NCI-H1048 (cell line): ENCODE results near the gene PRDM5.

Experiments
- DNase-seq: peaks from one replicate; lab custom pipeline; 2025; lab: John Stamatoyannopoulos, UW

The PRDM5 gene

DNA sequence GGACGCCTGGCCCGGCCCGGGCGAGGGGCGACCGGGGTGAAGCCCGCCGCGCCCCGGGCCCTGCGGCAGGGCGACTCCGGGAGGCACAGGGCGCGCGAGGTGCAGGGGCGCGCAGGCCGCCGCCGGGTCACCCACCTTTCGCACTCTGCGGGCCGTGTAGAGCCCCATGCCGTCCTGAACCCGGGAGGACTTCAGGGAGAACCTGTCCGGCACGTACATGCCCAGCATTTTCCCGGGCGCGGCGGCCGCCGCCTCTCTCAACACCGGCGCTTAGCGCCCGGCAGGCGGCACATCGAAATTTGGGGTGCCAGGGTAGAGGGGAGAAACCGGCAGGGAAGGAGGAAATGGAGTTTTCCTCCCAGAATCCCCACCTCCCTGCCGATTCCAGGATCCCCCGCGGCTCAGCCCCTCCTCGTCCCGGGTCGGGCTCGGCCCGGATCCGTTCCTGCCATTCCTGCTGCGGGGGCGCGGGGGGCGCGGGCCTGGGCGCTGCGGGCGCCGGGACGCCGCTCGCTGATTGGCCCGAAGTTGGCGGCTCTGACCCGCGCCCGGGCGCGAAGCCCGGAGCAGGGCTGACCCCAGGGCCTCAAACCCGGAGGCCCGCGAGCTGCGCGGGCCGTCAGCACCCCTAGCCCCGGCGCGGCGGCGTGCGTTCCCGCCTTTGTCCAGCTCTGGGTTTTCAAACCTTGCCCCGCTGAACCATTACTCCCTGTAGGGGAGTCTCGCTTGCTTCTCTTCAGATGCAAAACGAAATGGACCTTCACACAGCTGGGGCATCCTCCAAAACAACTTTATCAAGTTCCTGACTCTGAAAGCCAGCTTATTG, at the start of gene PRDM5:
TSS of gene PRDM5 (minus strand) at position 346 of the 826 bp plus-strand sequence. CDS start at position 228, 118 bp downstream.
- DNase-seq: no peak

DNA sequence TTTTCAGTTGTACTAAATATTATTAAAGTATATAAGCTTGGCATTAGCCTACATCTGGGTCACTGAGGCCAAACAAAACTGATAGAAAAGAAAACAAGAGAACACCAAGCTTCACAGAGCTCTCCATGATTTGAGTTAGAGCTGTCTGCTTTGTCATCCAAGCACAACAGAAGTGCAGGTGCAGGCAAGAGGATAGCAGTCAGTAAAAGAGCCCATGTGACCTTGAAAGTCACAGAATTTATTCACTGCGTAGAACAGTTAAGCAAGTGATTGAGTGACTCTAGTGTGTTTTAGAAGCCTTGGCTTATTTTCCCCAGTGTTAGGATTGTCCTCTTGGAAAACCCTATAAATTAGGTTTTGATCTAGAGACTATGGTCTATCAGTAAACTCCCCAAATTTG, 49.4 kb upstream of the PRDM5 start:
- DNase-seq: no peak

DNA sequence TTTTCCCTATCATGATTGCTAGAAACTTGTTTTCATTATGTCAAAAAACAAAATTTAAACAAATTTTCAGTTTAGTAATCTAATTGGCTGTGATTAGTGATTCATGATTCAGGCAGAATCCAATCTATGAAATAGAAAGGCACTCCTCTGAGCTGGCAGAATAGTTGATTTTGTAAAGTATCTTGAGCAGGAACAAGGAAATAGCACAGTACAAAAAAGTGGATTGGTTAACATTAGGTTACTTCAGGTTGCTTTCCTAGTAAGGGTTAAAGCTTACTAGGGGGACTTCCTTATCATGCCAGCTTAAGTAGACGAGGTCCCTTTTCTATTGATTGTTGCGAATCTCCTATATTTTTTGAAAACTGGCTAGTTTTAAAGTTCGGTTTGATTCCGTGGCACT, 43.4 kb upstream of the PRDM5 start:
- DNase-seq: no peak

GRCh38 chr4:120964596-120964995, 42.1 kb upstream of the PRDM5 start:
- no peak for DNase-seq

GRCh38 chr4:120963449-120963848, 40.9 kb upstream of the PRDM5 start:
- DNase-seq: no peak

- no peak for DNase-seq
Observed at GRCh38 chr4:120960656-120961267, 38.2 kb upstream of the PRDM5 start.

DNA sequence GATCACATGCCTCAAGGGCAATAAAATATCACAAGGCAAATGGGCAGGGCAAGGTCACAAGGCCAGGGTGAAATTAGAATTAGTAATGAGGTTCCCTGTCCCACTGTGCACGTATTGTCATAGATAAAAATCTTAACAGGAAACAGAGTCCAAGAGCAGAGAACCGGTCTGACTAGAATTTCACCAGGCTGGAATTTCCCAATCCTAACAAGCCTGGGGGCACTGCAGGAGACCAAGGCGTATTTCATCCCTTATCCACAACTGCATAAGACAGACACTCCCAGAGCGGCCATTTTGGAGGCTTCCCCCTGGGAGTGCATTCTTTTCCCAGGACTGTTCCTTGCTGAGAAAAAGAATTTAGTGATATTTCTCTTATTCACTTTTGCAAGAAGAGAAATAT, 25.9 kb upstream of the PRDM5 start:
- DNase-seq: no peak

- no peak for DNase-seq
Observed at GRCh38 chr4:120942776-120943175, 20.2 kb upstream of the PRDM5 start.

DNA sequence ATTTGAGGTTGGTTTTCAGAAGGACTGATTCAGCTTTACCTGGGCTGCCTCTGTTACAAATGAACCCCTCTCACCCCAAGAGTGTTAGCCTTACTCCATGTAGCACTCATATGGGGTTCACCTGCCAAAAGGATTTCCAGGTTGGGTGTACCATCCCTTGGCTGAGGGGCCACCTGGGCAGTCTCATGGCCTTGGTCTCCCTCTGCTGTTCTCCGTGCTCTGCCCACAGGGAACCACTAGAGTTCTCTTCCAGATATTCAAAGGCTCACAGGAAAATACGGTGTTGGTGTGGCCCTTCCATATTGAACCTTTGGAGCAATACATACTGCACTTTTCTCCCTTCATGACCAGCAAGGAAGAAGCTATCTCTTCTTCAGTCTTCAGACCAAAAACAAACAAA, 18.0 kb upstream of the PRDM5 start:
- DNase-seq: no peak

- no peak for DNase-seq
Observed at GRCh38 chr4:120939693-120940092, 17.2 kb upstream of the PRDM5 start.

GRCh38 chr4:120929847-120930246, 7.3 kb upstream of the PRDM5 start:
- no peak for DNase-seq

- no peak for DNase-seq
Observed at GRCh38 chr4:120927801-120928409, 5.4 kb upstream of the PRDM5 start.

DNA sequence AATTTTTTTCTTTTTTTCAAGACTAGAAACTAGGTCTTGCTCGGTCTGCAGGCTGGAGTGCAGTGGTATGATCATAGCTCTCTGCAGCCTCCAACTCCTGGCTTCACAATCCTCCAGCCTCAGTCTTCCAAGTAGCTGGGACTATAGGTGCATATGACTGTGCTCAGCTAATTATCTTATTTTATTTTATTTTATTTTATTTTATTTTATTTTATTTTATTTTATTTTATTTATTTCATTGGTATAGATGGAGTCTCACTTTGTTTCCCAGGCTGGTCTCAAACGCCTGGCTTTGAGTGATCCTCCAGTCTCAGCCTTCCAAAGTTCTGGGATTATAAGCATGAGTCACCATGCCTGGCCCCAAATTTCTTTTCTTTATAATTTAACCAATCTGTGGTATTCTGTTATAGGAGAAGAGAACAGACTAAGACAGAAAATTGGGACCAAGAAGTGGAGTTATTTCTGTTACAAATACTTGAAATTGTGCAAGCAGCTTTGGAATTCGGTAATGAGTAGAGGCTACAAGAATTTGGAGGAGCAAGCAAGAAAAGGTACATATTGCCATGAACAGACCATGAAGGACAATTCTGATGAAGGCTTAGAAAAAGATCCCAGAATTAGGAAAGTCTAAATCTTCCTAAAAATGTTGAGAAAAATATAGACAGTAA, 4.0 kb upstream of the PRDM5 start:
- no peak for DNase-seq

GRCh38 chr4:120924931-120925330, 2.4 kb upstream of the PRDM5 start:
- DNase-seq: no peak

DNA sequence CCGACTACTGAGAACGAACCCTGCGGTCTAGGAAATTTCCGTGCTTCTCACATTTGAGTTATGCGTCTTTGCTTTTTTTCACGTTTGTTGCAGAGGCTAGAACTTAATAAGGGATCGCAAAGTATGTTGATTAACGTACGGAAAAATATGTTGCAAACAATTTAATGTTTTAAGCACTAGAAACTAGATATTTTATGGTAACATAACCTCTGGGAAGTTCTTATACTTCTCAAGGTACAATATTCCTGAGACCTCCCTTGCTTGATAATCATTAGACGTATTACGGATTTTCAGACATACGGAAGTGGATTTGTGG, 639 bp upstream of the PRDM5 start:
- no peak for DNase-seq

GRCh38 chr4:120921456-120922380, 808 bp downstream of the PRDM5 start:
- DNase-seq: no peak

DNA sequence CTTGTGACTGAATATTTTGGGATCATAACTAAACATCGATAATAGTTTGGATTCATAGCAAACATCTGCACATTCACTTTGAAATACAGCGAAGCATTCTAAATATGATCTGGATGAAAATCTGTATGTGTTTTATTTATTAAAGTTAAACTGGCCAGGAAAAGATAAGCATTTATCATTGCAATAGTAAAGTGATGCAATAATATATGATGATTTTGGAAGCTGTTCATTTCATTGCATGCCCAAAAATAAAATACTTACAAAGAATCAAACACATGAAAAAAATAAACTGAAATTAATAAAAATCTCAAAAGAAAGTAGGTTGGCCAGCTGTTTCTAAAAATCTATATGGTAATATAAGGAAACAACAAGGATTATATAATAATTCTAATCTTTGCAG, 1.9 kb downstream of the PRDM5 start:
- DNase-seq: no peak

DNA sequence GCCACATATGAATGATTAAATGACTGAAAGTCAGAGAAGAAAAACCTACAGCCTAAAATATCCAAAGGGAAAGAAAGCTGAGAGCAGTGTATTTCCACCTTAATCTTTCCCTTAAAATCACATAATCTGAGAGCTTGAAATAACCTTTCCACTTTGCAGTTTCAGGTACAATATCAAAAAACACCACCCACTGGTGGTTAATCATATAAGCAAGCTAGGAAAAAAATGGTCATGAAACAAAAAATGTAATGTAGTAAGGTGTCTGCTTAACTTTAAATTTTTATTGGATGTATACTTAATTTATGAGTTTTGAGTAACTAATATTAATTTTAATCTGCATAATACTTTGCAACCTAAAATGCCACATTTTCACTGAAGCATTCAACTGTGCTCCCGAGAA, 3.2 kb downstream of the PRDM5 start:
- no peak for DNase-seq

- DNase-seq: no peak
Observed at GRCh38 chr4:120918788-120919187, 3.7 kb downstream of the PRDM5 start.

- DNase-seq: no peak
Observed at GRCh38 chr4:120918092-120918491, 4.4 kb downstream of the PRDM5 start.

DNA sequence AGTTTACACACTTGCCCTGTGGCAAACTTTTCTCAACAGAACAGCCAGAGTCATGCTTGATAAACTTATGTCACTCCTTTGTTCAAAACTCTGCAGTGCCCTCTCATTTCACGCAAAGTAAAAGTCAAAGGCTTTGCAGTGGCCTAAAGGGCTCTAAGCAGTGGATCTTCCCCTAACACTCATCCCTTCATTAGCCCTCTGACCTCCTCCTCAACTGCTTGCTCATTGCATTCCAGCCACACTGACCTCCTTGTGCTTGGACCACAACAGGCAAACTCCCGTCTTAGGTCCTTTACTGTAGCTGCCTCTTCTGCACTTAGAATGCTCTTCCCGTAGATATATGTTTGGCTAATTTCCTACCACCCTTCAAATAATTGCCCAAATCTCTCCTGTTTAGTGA, 5.6 kb downstream of the PRDM5 start:
- DNase-seq: no peak

DNA sequence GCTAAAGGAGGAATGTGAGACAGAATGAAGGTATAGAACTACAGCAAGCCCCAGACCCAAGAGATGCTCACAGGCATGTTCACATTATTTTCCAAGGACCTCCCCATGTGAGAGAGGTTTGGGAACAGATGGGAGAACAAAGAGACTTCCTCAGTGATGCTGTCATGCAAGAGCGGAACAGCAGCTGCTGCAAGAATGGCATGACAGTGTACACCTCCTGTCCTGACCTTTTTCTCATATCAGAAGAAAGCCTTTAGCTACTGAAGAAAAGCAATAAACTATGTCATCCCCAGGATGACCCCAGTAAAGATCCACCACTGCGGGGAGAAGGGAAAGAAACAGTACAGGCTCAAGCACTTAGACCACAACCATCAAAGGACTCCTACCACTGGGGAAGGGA, 7.2 kb downstream of the PRDM5 start:
- no peak for DNase-seq
